Testis (tissue), 3 donors: ENCODE data around the gene DNAJC10. TPM values are rescaled to one million over a fixed set of nuclear protein-coding genes. Genes with fewer than 3 reads are reported as not detected.

Experiments
- DNase-seq: peaks from one replicate; pipeline ENCODE4 v3.0.0-alpha.2; 2019
- H3K27ac ChIP-seq, 2 donors: fragments of 200-600 bp; sonication (generic); one replicate each; pipeline ENCODE4 v1.5.1; 2019
- H3K27me3 ChIP-seq: fragments of 200-600 bp; sonication (generic); one replicate; pipeline ENCODE4 v1.5.1; 2019
- H3K36me3 ChIP-seq: fragments of 200-600 bp; sonication (generic); one replicate; pipeline ENCODE4 v1.5.1; 2017; ENCODE audit warnings: low read depth; ENCODE audit errors: missing control alignments
- H3K4me1 ChIP-seq: fragments of 200-600 bp; sonication (generic); one replicate; pipeline ENCODE4 v1.5.1; 2019
- H3K4me3 ChIP-seq, 2 donors: fragments of 200-600 bp; sonication (generic); one replicate each; pipeline ENCODE4 v1.5.1; 2017 to 2019
- H3K9me3 ChIP-seq: fragments of 200-600 bp; sonication (generic); one replicate; pipeline ENCODE4 v1.5.1; 2017
- POLR2A ChIP-seq: fragments of 450-650 bp; IDR thresholded peaks from one replicate; pipeline ENCODE4 v1.6.1; 2017; ENCODE audit warnings: antibody characterized with exemption, mild to moderate bottlenecking, moderate library complexity
- WGBS, 2 donors: methylation state at CpG; one replicate each; pipeline ENCODE4 v1.1.5; 2018; 5-methylcytosine and 5-hydroxymethylcytosine counted together
- intact Hi-C: fragments of 100-400 bp; cut with DNase I; formaldehyde crosslinking; loops from one replicate; pipeline ENCODE4 v1.15.1; 2023; ENCODE audit warnings: low total_unique reads
- polyA plus RNA-seq: library from polyadenylated mRNA; stranded (reverse); fragments of 350-450 nt; fragmentation: Illumina TruSeq; extraction: RNeasy Lipid Tissue Mini Kit (QIAGEN cat#74804); gene quantifications from one replicate; pipeline ENCODE4 v1.2.3, GENCODE V29; 2014; ENCODE audit warnings: low read depth, low replicate concordance; ENCODE audit not compliant: insufficient read depth
- total RNA-seq, 2 donors: library from RNA; depleted of rRNA; stranded (reverse); fragments of >200 nt; gene quantifications; one replicate each; pipeline ENCODE4 v1.2.3, GENCODE V29; 2016
- TF ChIP-seq, protein P1 (sequence below), 3 experiments: fragments of 450-650 bp in 2 of 3; fragments of 200-600 bp in 1 of 3; sonication (generic) in 1 of 3; IDR thresholded peaks; one replicate each; pipeline ENCODE4 v1.5.1; 2016 to 2019; ENCODE audit warnings: antibody characterized with exemption in 3 of 3, mild to moderate bottlenecking in 2 of 3, moderate library complexity in 1 of 3

Gene DNAJC10
- total and polyA plus RNA-seq, 3 donors from 2014 or later: 51.0 to 91.3 (median 81.4) TPM

GRCh38 chr2:182754231-182754630 lies 38.2 kb downstream of the DNAJC10 start:
- DNase-seq: no peak
- no peaks in the 10 kb centered on the region for H3K4me1 ChIP-seq
- intact Hi-C loops: no loop called here
- no peak overlapping the region for H3K27ac ChIP-seq
- no peaks in the 10 kb centered on the region for H3K9me3 ChIP-seq
- H3K4me3 ChIP-seq: no peak overlapping the region
- no peaks in the 10 kb centered on the region for H3K27me3 ChIP-seq
- no peaks in the 10 kb centered on the region for H3K36me3 ChIP-seq
- TF ChIP-seq, protein P1, sequence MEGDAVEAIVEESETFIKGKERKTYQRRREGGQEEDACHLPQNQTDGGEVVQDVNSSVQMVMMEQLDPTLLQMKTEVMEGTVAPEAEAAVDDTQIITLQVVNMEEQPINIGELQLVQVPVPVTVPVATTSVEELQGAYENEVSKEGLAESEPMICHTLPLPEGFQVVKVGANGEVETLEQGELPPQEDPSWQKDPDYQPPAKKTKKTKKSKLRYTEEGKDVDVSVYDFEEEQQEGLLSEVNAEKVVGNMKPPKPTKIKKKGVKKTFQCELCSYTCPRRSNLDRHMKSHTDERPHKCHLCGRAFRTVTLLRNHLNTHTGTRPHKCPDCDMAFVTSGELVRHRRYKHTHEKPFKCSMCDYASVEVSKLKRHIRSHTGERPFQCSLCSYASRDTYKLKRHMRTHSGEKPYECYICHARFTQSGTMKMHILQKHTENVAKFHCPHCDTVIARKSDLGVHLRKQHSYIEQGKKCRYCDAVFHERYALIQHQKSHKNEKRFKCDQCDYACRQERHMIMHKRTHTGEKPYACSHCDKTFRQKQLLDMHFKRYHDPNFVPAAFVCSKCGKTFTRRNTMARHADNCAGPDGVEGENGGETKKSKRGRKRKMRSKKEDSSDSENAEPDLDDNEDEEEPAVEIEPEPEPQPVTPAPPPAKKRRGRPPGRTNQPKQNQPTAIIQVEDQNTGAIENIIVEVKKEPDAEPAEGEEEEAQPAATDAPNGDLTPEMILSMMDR (IDR thresholded peaks at IDR 0.05): no peak
- TF ChIP-seq POLR2A: no peak

- no peak overlapping the region for H3K4me3 ChIP-seq
- intact Hi-C loops: no loop called here
- no peak overlapping the region for H3K27ac ChIP-seq
- peaks cover 3% of the 10 kb centered on the region for H3K4me1 ChIP-seq
- WGBS, 2 donors: 60 to 96% methylated on average over 1 of the region's 1 CpG
- no peaks in the 10 kb centered on the region for H3K9me3 ChIP-seq
- no peak for DNase-seq
- TF ChIP-seq, protein P1 (IDR thresholded peaks at IDR 0.05): no peak
- no peak for TF ChIP-seq POLR2A
- H3K36me3 ChIP-seq: no peaks in the 10 kb centered on the region
- no peaks in the 10 kb centered on the region for H3K27me3 ChIP-seq
Measured at GRCh38 chr2:182758379-182758778, 42.3 kb downstream of the DNAJC10 start.

DNA sequence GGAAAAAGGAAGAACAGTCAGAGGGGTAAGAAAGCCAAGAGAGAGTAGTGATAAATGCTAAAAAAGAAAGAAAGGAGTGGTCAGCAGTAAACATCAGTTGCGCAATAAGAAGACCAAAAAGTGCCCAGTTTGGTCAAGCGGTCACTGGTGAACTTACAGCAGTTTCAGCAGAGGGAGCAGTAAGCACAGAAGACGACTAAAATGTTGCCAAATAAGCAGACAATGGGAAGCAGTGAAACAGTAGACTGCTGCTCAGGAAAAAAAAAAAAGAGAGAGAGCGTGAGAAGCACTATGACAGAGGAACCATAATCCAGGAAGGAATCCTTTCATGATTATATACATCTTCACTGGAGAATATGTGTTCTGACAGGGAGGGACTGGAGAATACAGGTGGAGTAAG lies 45.8 kb downstream of the DNAJC10 start:
- intact Hi-C loops: no loop called here
- peak; percentile 37 for DNase-seq
- H3K4me3 ChIP-seq: no peak overlapping the region
- WGBS, 2 donors: 37 to 38% methylated on average over 4 of the region's 4 CpGs
- TF ChIP-seq, protein P1 (IDR thresholded peaks at IDR 0.05): peak in 1 of 3 experiments; percentile 23
- TF ChIP-seq POLR2A: no peak
- H3K27ac ChIP-seq: peak overlapping the region in 1 of 2 donors; percentile 23
- no peaks in the 10 kb centered on the region for H3K9me3 ChIP-seq
- peaks cover 3% of the 10 kb centered on the region for H3K4me1 ChIP-seq
- H3K36me3 ChIP-seq: no peaks in the 10 kb centered on the region
- H3K27me3 ChIP-seq: no peaks in the 10 kb centered on the region

GRCh38 chr2:182763311-182763912 lies 47.4 kb downstream of the DNAJC10 start:
- H3K27me3 ChIP-seq: no peaks in the 10 kb centered on the region
- no peaks in the 10 kb centered on the region for H3K9me3 ChIP-seq
- no peak overlapping the region for H3K4me3 ChIP-seq
- peaks cover 3% of the 10 kb centered on the region for H3K4me1 ChIP-seq
- H3K27ac ChIP-seq: no peak overlapping the region
- intact Hi-C loops: no loop called here
- DNase-seq: peak; percentile 32
- TF ChIP-seq, protein P1 (IDR thresholded peaks at IDR 0.05): peak; percentile 55 to 63 (median 58)
- TF ChIP-seq POLR2A: no peak
- no peaks in the 10 kb centered on the region for H3K36me3 ChIP-seq
- 43 to 60% methylated on average over 11 of the region's 11 CpGs for WGBS, 2 donors

GRCh38 chr2:182766626-182767025 lies 50.6 kb downstream of the DNAJC10 start:
- Histone ChIP-seq H3K4me3 (no peak overlapping the region), H3K27ac (no peak overlapping the region), H3K9me3 (no peaks in the 10 kb centered on the region), H3K36me3 (no peaks in the 10 kb centered on the region), H3K27me3 (no peaks in the 10 kb centered on the region), H3K4me1 (peaks cover 3% of the 10 kb centered on the region)
- TF ChIP-seq, protein P1 (IDR thresholded peaks at IDR 0.05): no peak
- no peak for TF ChIP-seq POLR2A
- 66 to 80% methylated on average over 6 of the region's 6 CpGs for WGBS, 2 donors
- intact Hi-C loops: no loop called here
- DNase-seq: no peak
